NCI-H82 (cell line): ENCODE results near the gene BBC3.

Experiments used
- DNase-seq: peaks from one replicate; lab custom pipeline; 2025; lab: John Stamatoyannopoulos, UW

BBC3 gene

DNA sequence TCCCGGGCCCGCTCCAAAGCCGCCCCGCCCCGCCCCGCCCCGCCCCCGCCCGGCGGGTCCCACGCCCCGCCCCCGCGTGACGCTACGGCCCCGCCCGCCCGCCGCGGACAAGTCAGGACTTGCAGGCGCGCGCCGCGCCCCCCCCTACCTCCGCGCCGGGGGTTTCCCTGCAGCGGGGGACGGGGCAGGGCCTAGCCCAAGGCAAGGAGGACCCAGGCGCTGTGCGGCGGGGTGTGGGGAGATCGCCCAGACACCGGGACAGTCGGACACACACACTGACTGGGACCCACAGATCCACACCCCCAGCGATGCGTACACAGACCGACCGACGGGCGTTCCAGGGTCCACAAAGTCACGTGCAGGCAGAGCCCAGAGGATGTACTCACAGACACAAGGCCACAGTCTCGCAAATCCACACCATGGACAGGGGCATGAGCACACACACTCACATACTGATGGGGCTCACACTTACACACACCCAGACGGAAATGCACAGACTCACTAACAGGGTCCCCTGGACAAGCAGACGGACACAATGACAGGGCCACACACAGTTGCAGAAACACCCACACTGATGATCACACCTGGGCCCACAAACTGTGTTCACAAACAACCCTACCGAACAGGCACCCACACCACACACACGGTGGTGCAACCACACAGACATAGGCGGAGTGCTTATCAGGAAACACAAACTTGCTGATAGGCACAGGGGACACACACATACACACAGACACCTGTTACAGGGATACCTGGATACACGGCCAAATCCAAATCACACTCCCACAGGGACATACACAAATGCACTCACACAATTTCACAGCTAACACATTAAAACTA lies 436 bp upstream of the BBC3 start:
- peak; percentile 80 for DNase-seq

DNA sequence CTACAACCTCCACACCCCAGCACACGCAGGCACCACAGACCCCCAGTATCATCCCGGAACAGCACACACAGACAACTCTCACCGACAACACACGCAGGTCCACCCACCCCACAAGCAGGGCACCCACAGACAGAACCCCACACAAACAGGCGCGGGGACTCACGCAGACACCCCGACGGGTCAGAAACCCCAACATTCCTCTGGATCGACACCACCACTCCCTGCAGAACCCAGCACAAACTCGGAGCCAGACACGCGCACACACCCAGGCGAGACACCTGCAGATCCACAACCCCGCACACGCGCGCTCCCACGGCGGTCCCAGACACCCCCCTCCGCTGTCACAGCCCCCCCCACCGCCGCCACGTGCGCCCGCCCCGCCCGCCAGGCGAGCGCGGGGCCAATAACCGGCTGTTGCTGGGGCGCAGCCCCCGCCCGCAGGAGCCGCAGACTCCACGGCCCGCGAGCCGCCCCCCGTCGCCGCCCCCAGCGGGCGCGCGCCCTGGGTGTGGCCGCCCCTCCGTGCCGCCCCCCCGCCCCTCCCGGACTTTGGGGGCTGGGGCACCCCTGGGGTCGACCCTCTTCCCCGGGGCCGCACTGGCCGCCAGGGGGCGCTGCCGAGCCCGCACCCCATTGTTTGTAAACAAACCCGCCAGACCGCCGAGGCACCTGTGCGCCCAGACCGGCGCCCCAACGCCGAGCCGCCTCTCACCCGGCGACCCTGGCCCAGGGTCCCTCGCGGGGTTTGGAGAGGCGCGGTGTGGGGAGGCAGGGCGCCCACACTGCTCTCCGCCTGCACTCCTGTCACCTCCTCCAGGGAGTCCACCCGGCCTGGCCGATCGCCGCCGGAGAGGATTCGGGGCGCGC lies 712 bp downstream of the BBC3 start:
- DNase-seq, result peak; percentile 60

DNA sequence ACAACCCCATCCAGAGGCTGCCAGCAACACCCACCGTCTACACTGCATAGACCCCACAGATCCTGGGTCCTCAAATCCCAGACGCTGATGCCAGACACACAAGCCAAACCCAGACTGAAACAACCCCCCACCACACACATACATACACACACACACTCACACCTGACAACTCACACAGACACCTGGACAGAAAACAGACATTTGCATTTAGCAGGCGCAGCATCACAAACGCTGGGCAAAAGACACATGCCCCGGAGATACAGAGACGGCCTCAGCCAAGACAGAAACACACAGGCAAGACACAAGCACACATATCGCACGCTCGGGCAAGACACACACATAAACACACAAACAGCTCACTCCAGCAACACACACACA lies 1.3 kb downstream of the BBC3 start:
- DNase-seq, result peak; percentile 49

DNA sequence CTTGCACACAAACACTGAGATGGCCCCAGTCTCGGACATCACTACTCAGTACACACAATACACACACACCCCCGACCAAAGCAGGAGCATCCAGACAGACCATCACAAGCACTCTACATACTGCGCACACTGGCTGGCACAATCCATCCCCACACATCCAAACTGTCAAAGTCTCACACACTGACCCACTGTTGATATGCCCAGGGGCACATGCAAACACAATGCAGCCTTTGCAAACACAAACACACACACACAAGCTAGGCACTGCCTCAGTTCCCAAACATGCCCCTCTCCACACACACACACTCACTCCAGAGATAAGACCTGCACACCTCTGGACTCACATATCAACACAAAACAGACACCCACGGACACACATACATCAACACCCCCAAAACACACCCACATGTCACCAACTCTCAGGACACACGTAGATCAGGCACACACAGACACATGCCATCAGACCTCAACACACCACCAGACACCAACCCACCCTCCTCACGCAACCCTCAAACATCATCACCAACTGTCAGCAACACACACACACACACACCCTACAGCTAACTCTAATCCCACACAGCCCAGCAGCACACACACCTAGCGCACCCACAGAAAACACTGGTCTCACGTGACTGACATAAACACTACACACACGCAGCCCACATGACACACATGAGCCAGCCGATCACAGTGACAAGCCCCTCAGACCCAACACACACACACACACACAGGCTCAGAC lies 1.9 kb downstream of the BBC3 start:
- DNase-seq, result peak; percentile 49

DNA sequence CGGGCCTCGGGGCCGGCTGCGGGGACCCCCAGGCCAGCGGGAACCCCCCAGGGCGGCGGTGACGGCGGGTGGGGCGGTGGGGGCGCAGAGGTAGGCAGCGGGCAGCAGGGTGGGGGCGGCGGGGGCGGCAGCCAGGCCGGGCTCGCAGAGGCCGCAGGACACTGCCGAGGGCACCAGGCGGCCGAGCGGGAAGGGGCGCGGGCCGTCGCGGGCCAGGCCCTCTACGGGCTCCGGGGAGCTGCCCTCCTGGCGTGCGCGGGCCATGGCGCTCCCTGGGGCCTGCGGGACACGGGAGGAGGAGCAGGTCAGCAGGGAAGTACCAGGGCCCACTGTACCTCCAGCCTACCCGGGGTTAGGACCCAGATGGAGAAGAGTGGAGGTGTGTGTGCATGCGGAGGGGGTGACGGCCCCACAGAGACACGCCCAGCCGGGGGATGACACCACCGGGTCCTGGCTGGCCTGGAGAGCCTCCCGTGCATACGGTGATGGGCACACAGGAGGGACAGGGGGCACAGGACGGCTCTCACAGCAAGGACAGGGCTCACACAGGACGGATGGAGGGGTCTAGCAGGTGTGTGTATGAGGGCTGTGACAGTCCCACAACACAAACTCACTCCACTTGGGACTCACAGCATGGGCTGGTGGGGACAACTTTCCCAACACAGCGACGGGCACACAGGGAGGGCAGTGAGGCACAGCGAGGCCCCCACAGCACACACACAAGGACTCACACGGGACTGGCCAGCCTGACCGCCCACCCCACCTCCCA lies 2.6 kb downstream of the BBC3 start:
- peak; percentile 35 for DNase-seq

DNA sequence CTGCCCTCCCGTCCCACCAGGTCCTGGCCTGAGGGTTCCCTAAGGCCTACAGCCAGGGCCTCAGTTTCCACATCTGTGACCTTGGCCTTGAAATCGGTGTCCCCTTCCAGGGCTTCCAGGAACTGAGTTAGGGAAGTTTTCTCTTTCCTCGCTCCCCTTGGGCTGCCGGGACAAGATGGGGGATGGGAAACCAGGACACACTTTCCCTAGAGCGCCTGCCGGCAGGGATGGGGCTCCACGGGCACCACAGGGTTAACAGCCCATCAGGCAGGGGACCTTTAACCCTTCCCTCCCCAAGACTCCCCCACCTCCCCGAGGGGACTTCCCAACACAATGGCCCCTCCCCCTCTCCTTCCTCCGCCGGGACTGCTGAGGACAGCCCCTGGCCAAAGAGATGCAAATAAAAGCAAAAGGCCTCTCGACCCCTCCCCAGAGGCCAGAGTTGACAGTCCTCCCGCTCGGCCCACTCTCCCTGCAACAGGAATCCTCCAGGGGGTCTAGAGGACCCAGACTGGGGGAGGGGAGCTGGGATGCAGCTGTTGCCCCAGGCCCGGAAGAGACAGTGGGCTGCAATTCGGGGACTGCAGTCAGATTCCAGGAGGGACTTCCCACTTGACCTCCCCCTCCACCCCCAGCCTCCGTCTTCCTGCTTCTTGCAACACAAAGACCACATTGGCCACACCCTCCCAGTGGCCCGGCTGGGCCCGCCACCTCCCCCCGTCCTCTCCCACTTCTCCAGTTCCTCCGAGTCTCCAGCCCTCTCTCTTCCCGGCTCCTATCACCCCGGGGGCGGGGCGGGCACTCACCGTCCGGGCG lies 3.4 kb downstream of the BBC3 start:
- peak; percentile 74 for DNase-seq

DNA sequence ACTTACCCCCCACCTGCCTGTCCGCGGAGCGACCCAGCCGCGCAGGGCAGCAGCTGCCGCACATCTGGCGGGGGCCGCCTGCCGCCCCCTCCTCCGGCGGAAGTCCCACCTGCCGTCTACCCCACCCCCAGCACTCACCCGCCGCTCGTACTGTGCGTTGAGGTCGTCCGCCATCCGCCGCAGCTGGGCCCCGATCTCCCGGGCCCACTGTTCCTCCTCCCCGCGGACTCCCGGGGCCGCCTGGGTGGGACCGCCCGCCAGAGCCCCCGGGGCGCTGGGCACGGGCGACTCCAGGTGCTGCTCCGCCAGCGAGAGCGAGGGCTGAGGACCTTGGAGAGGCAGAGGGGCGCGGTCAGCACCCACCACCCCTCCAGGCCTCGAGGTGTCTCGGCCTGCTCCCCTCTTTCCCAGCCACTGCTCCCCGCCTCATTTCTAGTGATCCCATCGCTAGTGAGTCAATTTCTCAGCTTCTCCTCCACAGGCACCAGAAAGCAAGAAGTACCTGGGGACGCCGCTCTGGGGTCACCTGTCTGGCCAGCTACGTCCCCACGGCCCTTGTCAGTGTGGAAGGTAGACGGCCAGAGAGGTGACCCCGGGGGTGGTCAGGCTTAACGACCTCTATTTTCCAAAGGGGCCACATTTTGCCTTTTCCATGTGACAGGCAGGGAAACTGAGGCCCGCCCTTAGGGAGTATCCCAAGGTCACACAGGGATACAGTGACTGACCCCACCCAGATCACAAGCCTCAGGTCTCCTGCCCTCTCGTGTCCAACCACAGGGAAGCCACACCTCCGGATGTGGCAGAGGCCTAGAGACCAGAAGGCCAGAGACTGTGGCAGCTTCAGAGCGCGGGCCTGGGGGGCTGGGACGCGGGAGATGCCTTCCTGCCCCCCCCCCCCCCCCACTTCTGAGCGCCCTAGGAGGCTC lies 4.3 kb downstream of the BBC3 start:
- DNase-seq, result peak; percentile 61

DNA sequence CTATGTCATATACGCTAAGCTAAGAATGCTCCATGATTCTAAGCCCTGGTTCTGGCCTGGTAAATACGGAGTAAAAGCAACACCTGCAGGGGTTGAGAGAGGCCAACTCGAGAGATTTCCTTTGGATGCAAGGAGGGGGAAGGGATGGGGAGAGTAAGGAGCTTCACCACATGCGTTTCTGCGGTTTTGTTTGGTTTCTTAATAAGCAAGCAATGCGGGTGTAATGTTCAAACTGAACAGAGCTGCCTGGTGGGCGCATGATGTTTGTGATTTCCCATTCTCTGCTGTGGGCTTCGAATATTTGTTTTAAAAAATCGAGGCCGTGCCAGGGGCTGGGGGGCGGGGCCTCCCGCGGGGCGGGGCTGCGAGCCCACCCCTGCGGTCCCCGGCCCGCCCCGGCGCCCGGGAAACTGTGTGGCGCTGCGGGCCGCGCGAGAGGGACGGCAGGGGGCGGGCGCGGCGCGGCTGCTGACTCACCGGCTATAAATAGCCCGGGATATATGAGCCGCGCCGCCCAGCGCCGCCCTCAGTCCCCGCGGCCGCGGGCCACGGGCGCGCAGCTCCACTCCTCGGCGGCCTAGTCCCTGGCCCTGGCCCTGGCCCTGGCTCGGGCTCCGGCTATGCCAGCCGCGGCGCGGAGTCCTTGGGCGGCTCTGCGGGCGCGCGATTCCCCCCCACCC lies 5.1 kb downstream of the BBC3 start:
- DNase-seq, result peak; percentile 94

DNA sequence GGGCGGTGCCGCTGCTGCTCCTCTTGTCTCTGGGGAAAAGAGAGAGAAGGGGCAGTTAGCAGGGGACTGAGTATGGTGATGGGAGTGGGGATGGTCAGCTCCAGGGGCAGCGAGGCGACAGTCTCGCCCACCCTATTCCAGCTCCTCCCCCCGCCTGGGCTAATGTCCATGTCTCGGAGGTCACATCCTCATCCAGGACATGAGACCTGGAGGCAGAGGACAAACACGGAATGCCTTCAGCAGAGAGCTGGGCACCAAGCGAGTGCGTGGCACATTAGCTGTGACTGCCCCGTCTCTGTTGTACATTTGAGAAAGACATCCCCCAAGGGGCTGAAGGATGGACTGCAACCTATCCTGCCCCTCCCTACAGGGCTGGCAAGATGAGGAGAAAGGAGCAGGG lies 9.1 kb downstream of the BBC3 start:
- DNase-seq, result no peak

DNA sequence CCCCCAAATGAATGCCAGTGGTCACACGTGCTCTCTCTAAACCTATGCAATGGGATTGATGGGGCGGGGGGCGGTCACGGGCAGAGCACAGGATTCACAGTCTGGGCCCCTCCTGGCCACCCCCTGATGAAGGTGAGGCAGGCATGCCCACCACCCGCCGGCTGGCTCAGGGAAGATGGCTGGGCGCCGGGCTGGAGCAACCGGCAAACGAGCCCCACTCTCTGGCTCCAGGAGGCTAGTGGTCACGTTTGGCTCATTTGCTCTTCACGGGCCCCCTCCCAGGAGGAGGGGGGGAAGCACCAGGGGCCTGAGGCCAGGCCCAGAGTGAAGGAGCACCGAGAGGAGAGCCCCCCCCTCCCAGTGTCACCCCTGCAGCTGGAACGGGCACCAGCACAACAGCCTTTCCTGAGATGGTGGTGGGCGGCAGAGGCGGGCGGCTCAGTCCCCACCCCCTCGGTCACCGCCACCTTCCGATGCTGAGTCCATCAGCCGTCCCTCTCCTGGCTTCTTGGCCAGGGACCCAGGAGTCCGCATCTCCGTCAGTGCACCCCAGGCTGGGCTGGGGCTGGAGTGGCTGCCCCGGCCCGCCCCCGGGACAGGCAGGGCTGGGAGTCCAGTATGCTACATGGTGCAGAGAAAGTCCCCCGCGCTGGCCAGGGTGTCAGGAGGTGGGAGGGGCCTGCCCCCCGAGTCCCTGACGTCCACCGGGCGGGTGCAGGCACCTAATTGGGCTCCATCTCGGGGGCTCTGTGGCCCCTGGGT lies 9.7 kb downstream of the BBC3 start:
- no peak for DNase-seq

DNA sequence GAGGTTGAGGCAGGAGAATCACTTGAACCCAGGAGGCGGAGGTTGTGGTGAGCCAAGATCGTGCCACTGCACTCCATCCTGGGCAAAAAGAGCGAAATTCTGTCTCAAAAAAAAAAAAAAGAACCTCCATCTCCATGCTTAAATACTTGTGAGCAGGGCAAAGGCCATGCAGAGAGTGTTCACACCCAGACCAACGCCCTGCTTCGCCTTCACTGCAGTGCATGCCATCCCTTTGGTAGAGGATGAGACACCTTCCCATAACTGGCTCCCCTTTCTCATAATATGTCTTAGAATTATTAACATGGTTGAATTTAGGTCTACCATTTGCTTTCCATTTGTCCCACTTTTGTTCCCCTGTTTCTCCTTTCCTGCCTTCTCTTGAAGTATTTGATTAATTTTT lies 15.4 kb downstream of the BBC3 start:
- no peak for DNase-seq

DNA sequence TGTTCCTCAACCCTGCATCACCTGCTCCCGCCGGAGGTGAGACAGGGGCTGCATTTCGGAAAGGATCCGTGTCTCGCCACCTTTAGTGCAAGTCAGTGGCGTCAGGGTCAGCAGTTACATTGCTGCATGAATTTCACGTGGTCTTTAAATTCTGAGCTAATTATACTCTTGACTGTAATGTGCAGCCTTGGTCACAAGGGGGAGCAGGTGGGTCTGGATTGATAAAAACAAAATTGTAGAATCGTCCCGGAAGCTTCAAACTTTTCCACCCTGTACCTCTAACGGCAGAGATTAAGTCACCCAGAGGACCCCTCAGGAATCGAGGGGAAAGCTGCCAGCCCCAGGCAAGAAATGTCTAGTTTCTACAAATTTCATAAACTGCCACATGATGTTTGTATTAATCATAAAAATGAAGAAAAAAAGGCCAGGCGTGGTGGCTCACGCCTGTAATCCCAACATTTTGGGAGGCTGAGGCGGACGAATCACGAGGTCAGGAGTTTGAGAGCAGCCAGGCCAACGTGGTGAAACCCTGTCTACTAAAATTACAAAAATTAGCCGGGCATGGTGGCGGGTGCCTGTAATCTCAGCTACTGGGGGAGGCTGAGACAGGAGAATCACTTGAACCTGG lies 20.2 kb downstream of the BBC3 start:
- DNase-seq, result peak; percentile 86

DNA sequence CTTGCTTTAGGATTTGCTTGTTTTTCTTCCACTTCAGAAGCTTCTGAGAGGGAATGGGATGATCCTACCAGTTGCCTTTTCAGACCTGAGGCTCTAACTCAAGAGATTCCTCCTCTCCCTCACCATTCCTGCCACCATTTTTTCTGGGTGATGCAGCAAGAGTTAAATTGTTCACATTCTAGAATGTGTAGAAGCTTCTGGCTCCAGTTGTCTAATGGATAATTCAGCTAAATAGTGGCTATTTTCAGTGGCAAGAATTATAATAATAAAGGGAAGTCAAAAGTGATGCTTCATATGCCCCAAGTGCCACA lies 20.9 kb downstream of the BBC3 start:
- no peak for DNase-seq

DNA sequence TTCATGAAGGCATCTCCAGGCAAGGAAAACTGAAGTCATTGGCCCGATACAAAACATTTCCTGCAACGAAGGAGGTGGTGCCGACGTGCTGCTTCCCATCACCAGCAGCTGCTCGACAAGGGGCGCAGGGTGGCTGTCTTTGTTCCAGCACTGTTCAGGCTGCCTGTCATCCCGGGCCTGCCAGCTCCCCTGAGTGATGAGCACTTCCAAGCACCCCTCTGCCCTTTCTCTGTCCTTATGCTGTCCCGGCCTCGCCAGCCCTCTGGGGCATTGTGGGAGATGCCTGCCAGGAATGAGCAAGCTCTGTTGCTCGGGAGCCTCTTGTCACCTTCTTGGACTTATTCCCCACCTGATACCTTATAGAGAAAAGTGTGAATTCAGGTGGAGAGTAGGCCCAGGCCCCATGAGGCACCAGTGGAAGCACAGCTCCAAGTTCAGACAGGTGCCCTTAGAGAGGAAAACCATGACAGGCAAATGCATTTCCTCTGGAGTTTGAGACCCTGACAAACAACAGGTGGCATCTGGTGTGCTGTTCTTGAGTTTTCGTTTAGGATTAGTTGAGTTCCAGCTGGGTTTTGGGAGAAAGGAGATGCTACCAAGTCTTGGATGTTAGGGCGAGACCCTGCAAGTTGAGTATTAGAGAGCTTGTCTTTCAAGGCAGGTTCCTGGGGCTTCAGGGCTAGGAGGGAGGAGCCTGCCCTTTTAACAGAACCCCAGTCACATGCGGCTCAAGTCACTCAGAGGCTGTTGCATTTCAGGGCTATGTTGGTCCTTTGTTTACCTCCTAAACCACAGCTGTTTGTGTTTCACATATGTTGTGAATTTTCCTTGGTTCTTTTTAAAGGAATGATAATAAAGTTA lies 21.4 kb downstream of the BBC3 start:
- no peak for DNase-seq

DNA sequence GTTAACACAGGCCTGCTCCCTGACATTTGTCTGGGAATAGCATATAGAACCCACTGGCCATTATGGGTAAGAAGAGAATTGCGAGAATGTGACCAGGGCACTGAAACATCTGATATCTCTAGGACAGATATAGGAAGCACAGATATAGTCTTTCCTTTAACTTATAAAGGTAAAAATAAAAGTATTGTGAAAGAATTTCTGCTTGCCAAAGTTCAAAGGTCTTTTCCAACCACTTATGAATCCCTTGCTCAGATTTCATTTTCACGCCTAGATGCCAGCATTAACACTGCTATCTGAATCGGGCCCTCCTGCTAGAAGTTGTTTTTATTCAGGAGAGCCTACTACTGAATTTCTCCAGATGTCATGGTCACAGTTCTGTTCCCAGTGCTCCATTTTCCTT lies 27.7 kb downstream of the BBC3 start:
- DNase-seq, result no peak

DNA sequence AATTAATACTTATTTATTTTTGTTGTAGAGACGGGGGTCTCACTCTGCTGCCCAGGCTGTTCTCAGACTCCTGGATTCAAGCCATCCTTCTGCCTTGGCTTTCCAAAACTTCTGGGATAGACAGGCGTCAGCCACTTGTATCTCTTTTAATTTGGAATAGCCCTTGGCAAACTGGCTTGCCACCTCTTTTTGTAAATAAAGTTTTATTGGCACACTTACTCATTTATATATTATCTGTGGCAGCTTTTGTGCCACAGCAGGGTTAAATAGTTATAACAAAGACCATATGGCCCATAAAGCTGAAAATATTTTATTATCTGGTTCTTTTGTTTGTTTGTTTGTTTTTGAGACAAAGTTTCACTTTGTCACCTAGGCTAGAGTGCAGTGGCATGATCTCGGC lies 30.5 kb downstream of the BBC3 start:
- no peak for DNase-seq

DNA sequence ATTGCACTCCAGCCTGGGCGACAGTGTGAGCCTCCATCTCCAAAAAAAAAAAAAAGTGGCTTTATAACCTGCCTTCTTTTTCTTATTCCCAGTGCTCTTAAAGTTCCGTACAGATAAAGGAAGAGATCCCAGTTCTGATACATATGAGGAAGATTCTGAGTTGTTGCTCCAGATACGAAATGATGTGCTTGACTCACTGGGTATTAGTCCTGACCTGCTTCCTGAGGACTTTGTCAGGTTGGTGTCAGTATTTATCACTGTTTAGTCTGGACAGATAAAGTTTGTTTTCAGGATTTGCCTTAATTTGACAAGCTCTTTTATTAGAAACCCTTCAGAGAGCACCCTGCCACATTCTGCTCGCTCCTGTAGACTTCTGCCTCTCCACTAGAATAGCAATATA lies 33.9 kb downstream of the BBC3 start:
- no peak for DNase-seq
